Stimulated activated CD4-positive, alpha-beta T cell treated with anti-CD3 and anti-CD28 coated beads, TNF-alpha, amount 100 ng/mL, for 1 hour (primary cell): ENCODE measurements around the gene SLC2A5.

Experiments used
- DNase-seq, 3 donors: peaks; one replicate each; pipeline ENCODE4 v3.0.0-alpha.2; 2020; ENCODE audit warnings: low read depth in 3 of 3, low spot score in 1 of 3

SLC2A5 gene

GRCh38 chr1:9065213-9065751 lies 4.2 kb downstream of the SLC2A5 start:
- DNase-seq = no peak

GRCh38 chr1:9062846-9063245 lies 6.6 kb downstream of the SLC2A5 start:
- no peak for DNase-seq

- no peak for DNase-seq
Observed at GRCh38 chr1:9062021-9062471, 7.4 kb downstream of the SLC2A5 start.

GRCh38 chr1:9061252-9061960 lies 8.0 kb downstream of the SLC2A5 start:
- DNase-seq = no peak

- DNase-seq = no peak
Observed at GRCh38 chr1:9059891-9060744, 9.3 kb downstream of the SLC2A5 start.

GRCh38 chr1:9058465-9058864 lies 11.0 kb downstream of the SLC2A5 start:
- DNase-seq = no peak

- no peak for DNase-seq
Observed at GRCh38 chr1:9057851-9058250, 11.6 kb downstream of the SLC2A5 start.

GRCh38 chr1:9052272-9053049 lies 17.0 kb downstream of the SLC2A5 start:
- DNase-seq = no peak

GRCh38 chr1:9051379-9051778 lies 18.1 kb downstream of the SLC2A5 start:
- DNase-seq = no peak

- DNase-seq = no peak
Observed at GRCh38 chr1:9050803-9051202, 18.6 kb downstream of the SLC2A5 start.

- no peak for DNase-seq
Observed at GRCh38 chr1:9048551-9048950, 20.9 kb downstream of the SLC2A5 start.

GRCh38 chr1:9047019-9047418 lies 22.4 kb downstream of the SLC2A5 start:
- no peak for DNase-seq

GRCh38 chr1:9045861-9046510 lies 23.4 kb downstream of the SLC2A5 start:
- no peak for DNase-seq

- no peak for DNase-seq
Observed at GRCh38 chr1:9044236-9044635, 25.2 kb downstream of the SLC2A5 start.

GRCh38 chr1:9042272-9042671 lies 27.2 kb downstream of the SLC2A5 start:
- no peak for DNase-seq

GRCh38 chr1:9041116-9041779 lies 28.2 kb downstream of the SLC2A5 start:
- no peak for DNase-seq

- DNase-seq = no peak
Observed at GRCh38 chr1:9040659-9041030, 28.8 kb downstream of the SLC2A5 start.

GRCh38 chr1:9039761-9040658 lies 29.4 kb downstream of the SLC2A5 start:
- no peak for DNase-seq
